Natural killer cell treated with Interleukin-12 subunit alpha and Interleukin-12 subunit beta and Interleukin-15 and Interleukin-18, amount 100 ng/mL, for 72 hours (primary cell): Measurements from ENCODE around the gene QRICH2. TPM values are rescaled to one million over a fixed set of nuclear protein-coding genes. Genes with fewer than 3 reads are reported as not detected.
A peak's percentile ranks its signal among the peaks of the same experiment; 100 is the strongest.
"Not testable (repeated sequence)": the region's sequence is repeated elsewhere in the genome, so short reads cannot be mapped to it uniquely, and the experiment has no call there.

Experiments
- ATAC-seq, 2 donors: fragments of 150-1000 bp; cut with Tn5 transposase in 1 of 2; sonication (Bioruptor Pico), chemical (Tn5 transposase) in 1 of 2; 2 replicates each; pipeline ENCODE4 v1.10.0; 2021
- DNase-seq: peaks from one replicate; pipeline ENCODE4 v3.0.0; 2022; ENCODE audit warnings: low spot score
- H3K27ac Mint-ChIP-seq, 2 donors: 1 replicate in 1 of 2; 2 replicates in 1 of 2; pipeline ENCODE4 v1.8.0; 2022; ENCODE audit warnings: mixed read lengths in 2 of 2, mild to moderate bottlenecking in 1 of 2, moderate library complexity in 1 of 2
- H3K27me3 Mint-ChIP-seq, 2 donors: 1 replicate in 1 of 2; 2 replicates in 1 of 2; pipeline ENCODE4 v1.8.0; 2022; ENCODE audit warnings: mixed read lengths in 2 of 2
- H3K36me3 Mint-ChIP-seq: one replicate; pipeline ENCODE4 v1.8.0; 2022; ENCODE audit warnings: mixed read lengths
- H3K4me1 Mint-ChIP-seq, 2 donors: 1 replicate in 1 of 2; 2 replicates in 1 of 2; pipeline ENCODE4 v1.8.0; 2022; ENCODE audit warnings: low read depth in 2 of 2, mixed read lengths in 2 of 2, mild to moderate bottlenecking in 1 of 2
- H3K4me3 Mint-ChIP-seq: one replicate; pipeline ENCODE4 v1.8.0; 2022; ENCODE audit warnings: mixed read lengths
- H3K9me3 Mint-ChIP-seq: 2 replicates; pipeline ENCODE4 v1.8.0; 2022; ENCODE audit warnings: mixed read lengths
- total RNA-seq, 2 donors: library from RNA; stranded (reverse); gene quantifications; one replicate each; pipeline ENCODE4 v1.2.3, GENCODE V29; 2022

QRICH2 gene
- total RNA-seq, 2 donors from 2014 or later = 4.1 to 5.9 TPM

GRCh38 chr17:76261421-76262215 lies 46.5 kb downstream of the QRICH2 start:
- Mint-ChIP-seq H3K27ac (peak overlapping the region; percentile 97 to 100), H3K36me3 (no peaks in the 10 kb centered on the region), H3K4me1 (peaks cover 36 to 39% of the 10 kb centered on the region in 2 donors), H3K27me3 (no peaks in the 10 kb centered on the region), H3K9me3 (no peaks in the 10 kb centered on the region), H3K4me3 (peak overlapping the region; percentile 84)
- no peak for DNase-seq
- ATAC-seq = no peak

- Mint-ChIP-seq H3K27me3 (no peaks in the 10 kb centered on the region), H3K4me3 (peak overlapping the region; percentile 13), H3K4me1 (peaks cover 45 to 46% of the 10 kb centered on the region in 2 donors), H3K27ac (peak overlapping the region; percentile 86 to 97), H3K36me3 (no peaks in the 10 kb centered on the region), H3K9me3 (no peaks in the 10 kb centered on the region)
- DNase-seq = no peak
- ATAC-seq = no peak
Observed at GRCh38 chr17:76260669-76261068, 47.4 kb downstream of the QRICH2 start.

DNA sequence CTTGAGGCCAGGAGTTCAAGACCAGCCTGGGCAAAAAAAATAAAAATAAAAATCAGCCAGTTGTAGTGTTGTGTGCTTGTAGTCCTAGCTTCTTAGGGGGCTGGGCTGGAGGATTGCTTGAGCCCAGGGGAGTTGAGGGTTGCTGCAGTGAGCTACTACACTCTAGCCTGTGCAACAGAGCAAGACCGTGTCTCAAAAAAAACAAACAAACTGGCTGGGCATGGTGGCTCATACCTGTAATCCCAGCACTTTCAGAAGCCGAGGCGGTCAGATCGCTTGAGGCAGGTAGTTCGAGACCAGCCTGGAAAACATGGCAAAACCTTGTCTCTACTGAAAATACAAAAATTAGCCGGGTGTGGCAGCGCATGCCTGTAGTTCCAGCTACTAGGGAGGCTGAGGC lies 47.9 kb downstream of the QRICH2 start:
- DNase-seq = no peak
- peak overlapping the region; percentile 53 to 97 for H3K27ac Mint-ChIP-seq
- H3K27me3 Mint-ChIP-seq = no peaks in the 10 kb centered on the region
- H3K36me3 Mint-ChIP-seq = no peaks in the 10 kb centered on the region
- peaks cover 50% of the 10 kb centered on the region in 2 donors for H3K4me1 Mint-ChIP-seq
- H3K4me3 Mint-ChIP-seq = no peak overlapping the region
- no peak for ATAC-seq
- H3K9me3 Mint-ChIP-seq = no peaks in the 10 kb centered on the region

DNA sequence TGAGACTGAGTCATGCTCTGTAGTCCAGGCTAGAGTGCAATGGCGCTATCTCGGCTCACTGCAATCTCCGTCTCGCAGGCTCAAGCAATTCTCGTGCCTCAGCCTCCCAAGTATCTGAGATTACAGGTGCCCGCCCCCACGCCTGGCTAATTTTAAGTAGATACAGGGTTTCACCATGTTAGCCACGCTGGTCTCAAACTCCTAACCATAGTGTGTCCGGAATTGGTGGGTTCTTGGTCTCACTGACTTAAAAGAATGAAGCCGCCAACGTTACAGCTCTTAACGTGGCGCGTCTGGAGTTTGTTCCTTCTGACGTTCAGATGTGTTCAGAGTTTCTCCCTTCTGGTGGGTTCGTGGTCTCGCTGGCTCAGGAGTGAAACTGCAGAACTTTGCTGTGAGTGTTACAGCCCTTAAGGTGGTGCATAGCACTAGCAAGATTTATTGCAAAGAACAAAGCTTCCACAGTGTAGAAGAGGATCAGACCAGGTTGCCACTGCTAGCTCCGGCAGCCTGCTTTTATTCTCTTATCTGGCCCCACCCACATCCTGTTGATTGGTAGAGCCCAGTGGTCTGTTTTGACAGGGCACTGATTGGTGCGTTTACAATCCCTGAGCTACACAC lies 51.5 kb downstream of the QRICH2 start:
- H3K9me3 Mint-ChIP-seq, DNase-seq, H3K27me3 Mint-ChIP-seq, H3K36me3 Mint-ChIP-seq: not testable (repeated sequence)
- H3K4me3 Mint-ChIP-seq = peak overlapping the region; percentile 64
- peak; percentile 72 to 76 for ATAC-seq
- H3K27ac Mint-ChIP-seq = peak overlapping the region; percentile 81 to 95
- peaks cover 38 to 39% of the 10 kb centered on the region in 2 donors for H3K4me1 Mint-ChIP-seq

DNA sequence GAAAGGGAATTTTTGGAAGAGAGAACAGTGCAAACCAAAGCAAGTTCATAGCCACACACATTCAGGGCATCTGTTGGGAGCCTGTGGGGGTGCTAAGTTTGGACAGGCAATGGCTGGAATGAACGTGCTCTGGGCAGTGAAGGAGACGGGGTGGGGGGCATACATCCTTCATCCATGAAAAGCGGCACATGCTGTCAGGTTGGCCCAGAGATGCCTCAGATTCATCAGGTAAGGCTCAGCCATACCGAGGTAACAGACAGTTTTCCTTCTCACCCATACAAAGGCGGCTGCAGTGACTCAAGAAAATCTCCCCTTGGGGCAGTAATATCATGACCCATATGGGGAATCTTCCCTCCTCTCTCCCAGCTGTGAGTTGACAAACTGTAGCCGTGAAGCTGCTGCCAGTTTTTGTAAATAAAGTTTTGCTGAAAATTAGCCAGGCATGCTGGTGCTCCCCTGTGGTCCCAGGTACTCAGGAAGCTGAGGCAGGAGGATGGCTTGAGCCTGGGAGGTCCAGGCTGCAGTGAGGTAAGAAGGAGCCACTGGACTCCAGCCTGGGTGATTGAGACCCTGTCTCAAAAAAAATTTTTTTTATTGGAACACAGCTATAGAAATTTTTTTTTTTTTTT lies 52.2 kb downstream of the QRICH2 start:
- Mint-ChIP-seq H3K36me3 (no peaks in the 10 kb centered on the region), H3K9me3 (peaks cover 2% of the 10 kb centered on the region), H3K4me3 (peak overlapping the region; percentile 64), H3K27ac (peak overlapping the region; percentile 81 to 95), H3K27me3 (no peaks in the 10 kb centered on the region), H3K4me1 (peaks cover 42% of the 10 kb centered on the region in 2 donors)
- ATAC-seq (peak in 1 of 2 donors; percentile 3), DNase-seq (no peak)

- Mint-ChIP-seq H3K4me1 (peaks cover 40 to 42% of the 10 kb centered on the region in 2 donors), H3K36me3 (no peaks in the 10 kb centered on the region)
Observed at GRCh38 chr17:76254275-76254674, 53.8 kb downstream of the QRICH2 start.

GRCh38 chr17:76253841-76254240 lies 54.2 kb downstream of the QRICH2 start:
- no peaks in the 10 kb centered on the region for H3K27me3 Mint-ChIP-seq
- no peaks in the 10 kb centered on the region for H3K36me3 Mint-ChIP-seq
- H3K27ac Mint-ChIP-seq = no peak overlapping the region
- H3K9me3 Mint-ChIP-seq = peaks cover 2% of the 10 kb centered on the region
- H3K4me3 Mint-ChIP-seq = no peak overlapping the region
- ATAC-seq = no peak
- DNase-seq = no peak
- H3K4me1 Mint-ChIP-seq = peaks cover 40 to 42% of the 10 kb centered on the region in 2 donors

More at GRCh38 chr17:76254275-76254674, 53.8 kb downstream of the QRICH2 start:
- Mint-ChIP-seq H3K27ac (no peak overlapping the region), H3K9me3 (peaks cover 2% of the 10 kb centered on the region), H3K4me3 (no peak overlapping the region), H3K27me3 (no peaks in the 10 kb centered on the region)
- DNase-seq (no peak), ATAC-seq (no peak)

- H3K27me3 Mint-ChIP-seq, H3K36me3 Mint-ChIP-seq, H3K9me3 Mint-ChIP-seq, DNase-seq: not testable (repeated sequence)
- peaks cover 43 to 47% of the 10 kb centered on the region in 2 donors for H3K4me1 Mint-ChIP-seq
- peak in 1 of 2 donors; percentile 12 for ATAC-seq
- H3K4me3 Mint-ChIP-seq = peak overlapping the region; percentile 90
- peak overlapping the region; percentile 98 to 99 for H3K27ac Mint-ChIP-seq
Observed at GRCh38 chr17:76252967-76253766, 54.9 kb downstream of the QRICH2 start.

- Mint-ChIP-seq H3K9me3 (peaks cover 2% of the 10 kb centered on the region), H3K27me3 (peaks cover 0 to 2% of the 10 kb centered on the region in 2 donors), H3K36me3 (no peaks in the 10 kb centered on the region), H3K4me3 (peak overlapping the region; percentile 90), H3K27ac (peak overlapping the region; percentile 98 to 99), H3K4me1 (peaks cover 48 to 53% of the 10 kb centered on the region in 2 donors)
- DNase-seq = no peak
- peak; percentile 82 to 88 for ATAC-seq
Observed at GRCh38 chr17:76252040-76252954, 55.8 kb downstream of the QRICH2 start.

GRCh38 chr17:76251478-76252039 lies 56.5 kb downstream of the QRICH2 start:
- Mint-ChIP-seq H3K27me3 (peaks cover 0 to 2% of the 10 kb centered on the region in 2 donors), H3K36me3 (no peaks in the 10 kb centered on the region), H3K9me3 (peaks cover 2% of the 10 kb centered on the region), H3K4me3 (peak overlapping the region; percentile 90), H3K27ac (peak overlapping the region; percentile 98 to 99), H3K4me1 (peaks cover 45 to 52% of the 10 kb centered on the region in 2 donors)
- DNase-seq = no peak
- ATAC-seq = peak in 1 of 2 donors; percentile 2

DNA sequence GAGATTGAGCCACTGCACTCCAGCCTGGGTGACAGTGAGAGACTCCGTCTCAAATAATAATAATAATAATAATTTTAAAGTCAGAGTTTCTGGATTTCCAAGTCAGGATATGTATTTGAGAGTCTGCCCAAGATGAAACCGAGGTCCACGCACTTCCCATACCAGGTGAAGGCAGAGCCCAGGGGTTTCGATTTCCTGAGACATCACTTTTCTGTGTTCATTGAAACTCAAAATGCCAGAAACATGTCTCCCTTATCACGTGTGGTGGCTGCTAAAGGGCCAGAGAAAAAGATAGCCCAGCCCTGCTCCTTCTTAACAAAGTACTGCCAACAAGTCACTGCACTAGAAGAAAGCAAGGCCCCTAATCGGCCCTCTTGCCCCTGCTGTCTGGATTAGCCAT lies 57.9 kb downstream of the QRICH2 start:
- DNase-seq = no peak
- no peak overlapping the region for H3K4me3 Mint-ChIP-seq

More for the DNA sequence above, 57.9 kb downstream of the QRICH2 start:
- Mint-ChIP-seq H3K27ac (no peak overlapping the region), H3K9me3 (peaks cover 2% of the 10 kb centered on the region), H3K4me1 (peaks cover 41 to 46% of the 10 kb centered on the region in 2 donors), H3K27me3 (peaks cover 0 to 2% of the 10 kb centered on the region in 2 donors), H3K36me3 (no peaks in the 10 kb centered on the region)
- no peak for ATAC-seq
